Pancreas (tissue), 10 donors: Measurements from ENCODE around the gene TMEM236. TPM values are rescaled to one million over a fixed set of nuclear protein-coding genes. Genes with fewer than 3 reads are reported as not detected.

Experiments
- ATAC-seq, 4 donors: fragments of 200-7000 bp; cut with Tn5 transposase; one replicate each; pipeline versions ENCODE4 v1.8.0 to v1.9.1; 2020; ENCODE audit warnings: mild to moderate bottlenecking in 4 of 4, moderate library complexity in 4 of 4
- DNase-seq, 6 donors: peaks; one replicate each; pipeline ENCODE4 v3.0.0-alpha.2; 2020
- FAIRE-seq: peaks from 2 replicates; lab custom pipeline; 2012; peaks lifted over from hg19 to GRCh38; lab: Jason Lieb, UNC
- H3K27ac ChIP-seq, 4 donors: fragments of 200-600 bp; sonication (generic); 1 replicate in 3 of 4; 2 replicates in 1 of 4; pipeline versions ENCODE4 v1.5.0 to v1.8.0; 2020
- H3K27me3 ChIP-seq, 4 donors: fragments of 200-600 bp; one replicate each; pipeline ENCODE4 v1.8.0; 2021
- H3K36me3 ChIP-seq, 3 donors: fragments of 200-600 bp; sonication (generic) in 1 of 3; one replicate each; pipeline versions ENCODE4 v1.5.0 to v1.8.0; 2020 to 2021
- H3K4me1 ChIP-seq, 3 donors: fragments of 200-600 bp; one replicate each; pipeline ENCODE4 v1.8.0; 2021
- H3K4me3 ChIP-seq, 4 donors: fragments of 200-600 bp; sonication (generic) in 2 of 4; one replicate each; pipeline versions ENCODE4 v1.5.0 to v1.8.0; 2020 to 2021
- H3K9me3 ChIP-seq, 4 donors: fragments of 200-600 bp; one replicate each; pipeline ENCODE4 v1.8.0; 2021
- CTCF ChIP-seq, 4 donors: fragments of 200-600 bp; sonication (generic) in 3 of 4; IDR thresholded peaks; one replicate each; pipeline versions ENCODE4 v1.5.0 to v1.8.0; 2021; ENCODE audit warnings: antibody characterized with exemption in 4 of 4
- WGBS, 2 donors: extraction: QIAGEN DNeasy Blood & Tissue Kit; methylation state at CpG; one replicate each; pipeline ENCODE4 v1.1.7; 2013; 5-methylcytosine and 5-hydroxymethylcytosine counted together
- intact Hi-C, 3 donors: fragments of 100-400 bp; cut with DNase I; formaldehyde crosslinking; loops; one replicate each; pipeline versions ENCODE4 v1.11.1 to v1.14.2; 2022
- polyA plus RNA-seq, 2 donors: library from polyadenylated mRNA; stranded (reverse); fragments of 200-250 nt; gene quantifications; one replicate each; pipeline ENCODE4 v1.2.3, GENCODE V29; 2013
- total RNA-seq, 6 donors: library from RNA; stranded (reverse); fragmentation: NEBNext Ultra II Directional in 4 of 6; extraction: Animal tissue kit (Norgen Biotek cat#: 25700) in 4 of 6; gene quantifications; one replicate each; pipeline versions ENCODE4 v1.2.1 to v1.2.4, GENCODE V29; 2021 to 2023
- donor health status: healthy with polysubstance abuse.
- donor health status: DM: no; HTN: no; CAD: no; lungs with moderate emphysema.
- donor health status: DM: no; HTN: no; CAD: no.
- donor health status: control.
- donor health status: control.
- donor health status: Bipolar disorder and iron deficiency.
- donor health status: DM: yes; HTN: yes; CAD: no.
- donor health status: DM: no; HTN: no; CAD: no.
- donor health status: DM: no; HTN: no; CAD: no.
- donor health status: DM: yes; HTN: yes; CAD: no.

TMEM236 gene
- total and polyA plus RNA-seq, 8 donors = 0.22 to 1.4 (median 0.56) TPM

GRCh38 chr10:17734432-17735080 is 17.4 kb upstream of the TMEM236 start:
- peaks cover 7 to 29% (median 15%) of the 10 kb centered on the region in 3 donors for H3K4me1 ChIP-seq
- TF ChIP-seq CTCF (IDR thresholded peaks at IDR 0.05) = no peak
- H3K4me3 ChIP-seq = no peak overlapping the region
- ATAC-seq = peak in 2 of 4 donors; percentile 1 to 8
- 60 to 65% methylated on average over 9 of the region's 9 CpGs for WGBS, 2 donors
- no peak for FAIRE-seq
- no peaks in the 10 kb centered on the region for H3K9me3 ChIP-seq
- DNase-seq = no peak
- no peaks in the 10 kb centered on the region for H3K36me3 ChIP-seq
- no peaks in the 10 kb centered on the region for H3K27me3 ChIP-seq
- peak overlapping the region in 2 of 4 donors; percentile 34 to 82 for H3K27ac ChIP-seq
- intact Hi-C loops = loop anchor here in 1 of 3 donors (10.0 kb wide), 1 partner anchor 120 kb away; the partner anchor contains the start of gene HACD1

DNA sequence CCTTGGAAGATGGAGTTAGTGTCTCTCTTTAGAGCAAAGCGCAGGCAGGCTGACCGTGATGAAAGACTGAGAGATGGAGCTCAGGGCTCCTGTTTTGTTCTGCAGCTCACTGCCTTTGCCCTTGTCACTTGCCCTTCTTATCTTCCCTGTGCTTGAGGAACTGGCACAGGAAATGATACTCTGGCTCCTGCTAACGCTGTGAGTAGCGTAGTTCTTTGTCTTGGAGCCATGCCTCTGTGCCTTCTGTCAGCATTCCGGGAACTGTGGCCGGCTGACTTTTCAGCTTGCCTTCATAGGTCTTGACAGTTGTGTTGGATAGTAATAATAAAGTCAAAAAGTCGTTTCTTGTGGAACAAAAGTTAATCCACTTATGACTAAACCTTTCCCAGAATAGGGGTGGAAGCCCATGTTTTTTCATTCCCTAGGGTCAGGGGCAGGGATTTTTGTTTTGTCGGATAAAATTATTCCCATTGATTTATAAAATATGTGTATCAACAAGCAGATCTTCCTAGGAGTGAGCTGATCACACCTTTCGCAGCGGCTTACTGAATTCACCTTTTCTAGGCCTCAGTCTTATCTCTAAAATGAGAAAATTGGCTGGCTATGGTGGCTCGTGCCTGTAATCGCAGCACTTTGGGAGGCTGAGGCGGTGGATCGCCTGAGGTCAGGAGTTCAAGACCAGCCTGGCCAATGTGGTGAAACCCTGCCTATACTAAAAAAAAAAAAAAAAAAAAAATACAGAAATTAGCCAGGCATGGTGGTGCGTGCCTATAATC is 16.6 kb upstream of the TMEM236 start:
- H3K4me1 ChIP-seq = peaks cover 7 to 31% (median 15%) of the 10 kb centered on the region in 3 donors
- no peaks in the 10 kb centered on the region for H3K36me3 ChIP-seq
- no peaks in the 10 kb centered on the region for H3K27me3 ChIP-seq
- ATAC-seq = peak; percentile 90 to 98 (median 94)
- WGBS, 2 donors = 39 to 42% methylated on average over 15 of the region's 15 CpGs
- H3K4me3 ChIP-seq = no peak overlapping the region
- intact Hi-C loops = loop anchor here in 1 of 3 donors (10.0 kb wide), 1 partner anchor 121 kb away; the partner anchor contains the start of gene HACD1
- H3K9me3 ChIP-seq = no peaks in the 10 kb centered on the region
- H3K27ac ChIP-seq = peak overlapping the region; percentile 36 to 82 (median 60)
- no peak for TF ChIP-seq CTCF (IDR thresholded peaks at IDR 0.05)
- peak; percentile 72 to 88 (median 82) for DNase-seq
- FAIRE-seq = no peak

- H3K36me3 ChIP-seq = no peaks in the 10 kb centered on the region
- H3K4me3 ChIP-seq = no peak overlapping the region
- TF ChIP-seq CTCF (IDR thresholded peaks at IDR 0.05) = no peak
- 95 to 98% methylated on average over 2 of the region's 2 CpGs for WGBS, 2 donors
- DNase-seq = no peak
- intact Hi-C loops = loop anchor here in 1 of 3 donors (10.0 kb wide), 1 partner anchor 121 kb away; the partner anchor contains the start of gene HACD1
- peak overlapping the region in 1 of 4 donors; percentile 82 for H3K27ac ChIP-seq
- H3K4me1 ChIP-seq = peaks cover 7 to 37% (median 15%) of the 10 kb centered on the region in 3 donors
- no peaks in the 10 kb centered on the region for H3K27me3 ChIP-seq
- no peak for ATAC-seq
- no peak for FAIRE-seq
- no peaks in the 10 kb centered on the region for H3K9me3 ChIP-seq
Measured at GRCh38 chr10:17736223-17736622, 15.8 kb upstream of the TMEM236 start.

DNA sequence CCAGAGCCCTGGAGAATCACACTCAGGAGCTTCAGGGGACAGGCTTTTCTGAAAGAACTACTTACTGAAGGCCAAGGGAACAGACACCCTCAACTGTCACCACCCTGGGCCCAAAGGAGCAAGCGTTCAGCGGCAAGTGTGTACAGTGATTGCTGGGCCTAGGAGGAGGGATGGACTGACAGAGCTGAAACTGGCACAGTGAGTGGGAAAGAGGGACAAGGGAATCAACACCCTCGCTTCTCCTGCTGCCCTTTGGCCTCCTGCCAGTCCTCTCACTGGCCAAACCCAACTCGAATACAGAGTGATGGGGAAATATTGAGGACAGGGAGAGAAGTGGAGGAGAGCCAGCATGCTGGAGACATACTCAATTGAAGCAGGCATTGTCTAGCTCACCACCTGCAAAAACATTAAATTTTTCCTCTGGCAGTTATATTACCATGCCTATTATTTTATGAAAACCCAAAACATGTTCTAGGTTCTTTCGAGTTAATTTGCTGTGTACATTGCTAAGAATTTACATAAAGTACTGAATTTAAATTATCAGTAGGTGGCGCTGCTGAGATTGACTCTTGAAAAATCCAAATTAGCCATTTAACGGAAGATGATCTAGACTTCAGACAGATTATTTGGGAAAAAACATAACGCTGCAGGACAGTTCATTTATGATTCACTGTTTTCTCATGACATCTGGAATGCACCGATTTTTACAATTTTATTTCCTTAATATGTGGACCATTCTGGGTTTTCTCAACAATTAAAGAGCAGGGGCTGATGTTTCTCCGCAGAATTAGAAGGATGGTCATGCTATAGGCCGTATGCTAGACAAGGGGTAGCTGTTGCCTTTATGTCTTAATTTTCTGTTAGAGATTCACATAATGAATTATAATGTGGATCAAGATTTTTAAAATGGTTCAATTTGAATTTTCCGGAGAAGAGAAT is 14.7 kb upstream of the TMEM236 start:
- TF ChIP-seq CTCF (IDR thresholded peaks at IDR 0.05) = peak in 3 of 4 donors; percentile 9 to 55 (median 40)
- FAIRE-seq (peak; percentile 89), DNase-seq (peak in 3 of 6 donors; percentile 39 to 64 (median 50)), ATAC-seq (peak in 1 of 4 donors; percentile 38)
- Histone ChIP-seq H3K27me3 (no peaks in the 10 kb centered on the region), H3K9me3 (no peaks in the 10 kb centered on the region), H3K36me3 (no peaks in the 10 kb centered on the region), H3K27ac (no peak overlapping the region), H3K4me3 (no peak overlapping the region), H3K4me1 (peaks cover 7 to 37% (median 15%) of the 10 kb centered on the region in 3 donors)
- WGBS, 2 donors = 40 to 44% methylated on average over 12 of the region's 12 CpGs
- intact Hi-C loops = loop anchor here in 1 of 3 donors (10.0 kb wide), 1 partner anchor 122 kb away; the partner anchor contains the start of gene HACD1
